PFSK-1 (cell line): ENCODE measurements around the gene PRXL2B.

Experiments used
- POLR2AphosphoS5 ChIP-seq: IDR thresholded peaks from 2 replicates; pipeline ENCODE4 v1.6.1; 2012; ENCODE audit warnings: low read depth, mild to moderate bottlenecking, control low read depth, low read length, moderate library complexity
- SIN3A ChIP-seq: IDR thresholded peaks from 2 replicates; pipeline ENCODE4 v1.6.1; 2012; ENCODE audit warnings: mild to moderate bottlenecking, low read length, moderate library complexity, borderline replicate concordance; ENCODE audit not compliant: insufficient read depth
- TAF1 ChIP-seq: IDR thresholded peaks from 2 replicates; pipeline ENCODE4 v1.6.1; 2012; ENCODE audit warnings: low read length, control low read depth, borderline replicate concordance; ENCODE audit not compliant: insufficient read depth

GRCh38 chr1:2543543-2544092 is 43.0 kb upstream of the PRXL2B start:
- TF ChIP-seq TAF1, result no peak
- TF ChIP-seq SIN3A, result no peak
- TF ChIP-seq POLR2AphosphoS5, result no peak
